HCT116 (cell line): ENCODE data around the gene GAB2. TPM values are rescaled to one million over a fixed set of nuclear protein-coding genes. Genes with fewer than 3 reads are reported as not detected.

ENCODE experiments used
- ATAC-seq: fragments of 200-7000 bp; cut with Tn5 transposase; 2 replicates; pipeline ENCODE4 v1.9.1; 2020; ENCODE audit warnings: mild to moderate bottlenecking, moderate library complexity
- BruUV-seq: library from RNA; stranded (reverse); fragments of 400-500 nt; replicated peaks from 2 replicates; lab custom pipeline; 2021; lab: Mats Ljungman, UMichigan
- CTCF ChIA-PET: fragments of 300-600 bp; sonication (Branson Sonifier 250); formaldehyde crosslinking; loops from one replicate; lab custom pipeline; 2021; ENCODE audit warnings: antibody characterized with exemption; lab: Charles Lee
- POLR2A ChIA-PET: fragments of 300-600, 350-600 bp; sonication (Branson Sonifier 250); formaldehyde crosslinking; loops from one replicate; lab custom pipeline; 2021; ENCODE audit warnings: antibody characterized with exemption; lab: Charles Lee
- RAD21 ChIA-PET, 2 experiments: fragments of 300-600 bp; sonication (Branson Sonifier 250); formaldehyde crosslinking; loops; one replicate each; lab custom pipeline; 2023; ENCODE audit warnings: low total read pairs in 2 of 2; ENCODE audit not compliant: uncharacterized antibody in 2 of 2, unreplicated experiment in 2 of 2, low non-redundant PET in 1 of 2; lab: Charles Lee
- DNase-seq: peaks from one replicate; pipeline ENCODE4 v3.0.0-alpha.2; 2010; ENCODE audit warnings: low read depth, low spot score
- H2AFZ ChIP-seq: fragments of 200-600 bp; shearing (Covaris generic), sonication (generic); 2 replicates; pipeline ENCODE4 v1.6.1; 2017; ENCODE audit warnings: low read depth, mixed run types, mixed read lengths, antibody characterized with exemption, low read length; ENCODE audit not compliant: poor library complexity, severe bottlenecking
- H3K27ac ChIP-seq: 2 replicates; pipeline ENCODE4 v1.5.1; 2012; ENCODE audit warnings: low read depth, low read length
- H3K27me3 ChIP-seq: fragments of 200-600 bp; sonication (generic); 2 replicates; pipeline ENCODE4 v1.6.1; 2016; ENCODE audit warnings: mixed run types, low read length, mixed read lengths; ENCODE audit not compliant: insufficient read depth
- H3K36me3 ChIP-seq, 2 experiments: fragments of 200-500 bp in 1 of 2; fragments of 200-600 bp in 1 of 2; sonication (Bioruptor generic) in 1 of 2; sonication (generic) in 1 of 2; 2 replicates each; pipeline versions ENCODE4 v1.5.1 to v1.6.1; 2014 to 2016; ENCODE audit warnings: low read length in 2 of 2, inconsistent platforms in 1 of 2, mixed read lengths in 1 of 2, mixed run types in 1 of 2; ENCODE audit not compliant: insufficient read depth in 2 of 2, control insufficient read depth in 1 of 2
- H3K4me1 ChIP-seq, 2 experiments: fragments of 200-600 bp in 1 of 2; sonication (generic) in 1 of 2; 2 replicates each; pipeline versions ENCODE4 v1.5.1 to v1.6.1; 2012 to 2017; ENCODE audit warnings: low read length in 2 of 2, inconsistent platforms in 1 of 2, mild to moderate bottlenecking in 1 of 2, mixed read lengths in 1 of 2, mixed run types in 1 of 2, moderate library complexity in 1 of 2; ENCODE audit not compliant: insufficient read depth in 2 of 2, control insufficient read depth in 1 of 2
- H3K4me2 ChIP-seq: fragments of 200-600 bp; sonication (generic); 2 replicates; pipeline ENCODE4 v1.6.1; 2017; ENCODE audit warnings: mixed run types, low read length, mixed read lengths
- H3K4me3 ChIP-seq, 2 experiments: fragments of 200-600 bp in 1 of 2; sonication (generic) in 1 of 2; replicated peaks in 1 of 2; 2 replicates each; pipeline ENCODE4 v1.5.1; 2011 to 2016; ENCODE audit warnings: low read length in 2 of 2, control low read depth in 1 of 2, low read depth in 1 of 2, mild to moderate bottlenecking in 1 of 2, mixed read lengths in 1 of 2, mixed run types in 1 of 2
- H3K79me2 ChIP-seq: fragments of 200-600 bp; sonication (generic); 2 replicates; pipeline ENCODE4 v1.6.1; 2017; ENCODE audit warnings: mild to moderate bottlenecking, mixed run types, low read length, moderate library complexity, mixed read lengths; ENCODE audit not compliant: insufficient read depth
- H3K9ac ChIP-seq: fragments of 200-600 bp; sonication (generic); 2 replicates; pipeline ENCODE4 v1.6.1; 2016; ENCODE audit warnings: low read length, mixed read lengths
- H3K9me2 ChIP-seq: fragments of 200-600 bp; sonication (generic), shearing (Covaris generic); 2 replicates; pipeline ENCODE4 v1.6.1; 2017; ENCODE audit warnings: mixed run types, mild to moderate bottlenecking, moderate library complexity; ENCODE audit not compliant: insufficient read depth
- H3K9me3 ChIP-seq, 2 experiments: fragments of 200-500 bp in 1 of 2; fragments of 200-600 bp in 1 of 2; sonication (Bioruptor generic) in 1 of 2; sonication (generic) in 1 of 2; 2 replicates each; pipeline ENCODE4 v1.6.1; 2014 to 2017; ENCODE audit warnings: low read length in 2 of 2, mixed read lengths in 2 of 2, inconsistent platforms in 1 of 2, low read depth in 1 of 2, mild to moderate bottlenecking in 1 of 2, mixed run types in 1 of 2, moderate library complexity in 1 of 2; ENCODE audit not compliant: control insufficient read depth in 1 of 2, insufficient read depth in 1 of 2
- H4K20me1 ChIP-seq: fragments of 200-600 bp; sonication (generic), shearing (Covaris generic); 2 replicates; pipeline ENCODE4 v1.6.1; 2017; ENCODE audit warnings: mixed run types, mild to moderate bottlenecking, moderate library complexity; ENCODE audit not compliant: insufficient read depth
- CBX3 ChIP-seq: IDR thresholded peaks from 2 replicates; pipeline ENCODE4 v1.6.1; 2012; ENCODE audit warnings: low read depth
- EGR1 ChIP-seq: IDR thresholded peaks from 2 replicates; pipeline ENCODE4 v1.6.1; 2012; ENCODE audit warnings: low read depth
- EZH2 ChIP-seq: fragments of 200-600 bp; sonication (generic); IDR thresholded peaks from 2 replicates; pipeline ENCODE4 v1.6.1; 2017; ENCODE audit warnings: antibody characterized with exemption, mixed run types
- EZH2phosphoT487 ChIP-seq: fragments of 200-600 bp; IDR thresholded peaks from 2 replicates; pipeline ENCODE4 v1.6.1; 2018; ENCODE audit warnings: antibody characterized with exemption, borderline replicate concordance
- FOSL1 ChIP-seq: IDR thresholded peaks from 2 replicates; pipeline ENCODE4 v1.6.1; 2012; ENCODE audit warnings: low read depth
- JUND ChIP-seq: IDR thresholded peaks from 2 replicates; pipeline ENCODE4 v1.6.1; 2012
- POLR2AphosphoS5 ChIP-seq: IDR thresholded peaks from 2 replicates; pipeline ENCODE4 v1.6.1; 2011; ENCODE audit warnings: mild to moderate bottlenecking, low read depth, low read length, moderate library complexity
- SP1 ChIP-seq: IDR thresholded peaks from 2 replicates; pipeline ENCODE4 v1.6.1; 2012; ENCODE audit warnings: low read depth
- SRF ChIP-seq: IDR thresholded peaks from 2 replicates; pipeline ENCODE4 v1.6.1; 2012; ENCODE audit warnings: low read depth
- TCF7L2 ChIP-seq: IDR thresholded peaks from 2 replicates; pipeline ENCODE4 v1.7.0; 2011; ENCODE audit warnings: borderline replicate concordance, inconsistent platforms; ENCODE audit not compliant: insufficient read depth, insufficient read length; ENCODE audit errors: extremely low read depth
- YY1 ChIP-seq: IDR thresholded peaks from 2 replicates; pipeline ENCODE4 v1.6.1; 2011; ENCODE audit warnings: low read length, low read depth, moderate library complexity, mild to moderate bottlenecking; ENCODE audit not compliant: insufficient replicate concordance; ENCODE audit errors: extremely low read depth
- ZFX ChIP-seq: fragments of 450-650 bp; IDR thresholded peaks from 2 replicates; pipeline ENCODE4 v1.6.1; 2017
- ZNF274 ChIP-seq: fragments of 200-500 bp; sonication (Bioruptor generic); IDR thresholded peaks from 2 replicates; pipeline ENCODE4 v1.6.1; 2014; ENCODE audit warnings: mild to moderate bottlenecking, low read depth, low read length, inconsistent platforms
- intact Hi-C: fragments of 100-400 bp; cut with micrococcal nuclease; formaldehyde crosslinking; loops from 2 replicates; pipeline ENCODE4 v1.10.0; 2022
- total RNA-seq: library from RNA; stranded (reverse); gene quantifications from one replicate; pipeline ENCODE4 v1.2.1, GENCODE V29; 2021; ENCODE audit not compliant: unreplicated experiment
- TF ChIP-seq, protein P1 (sequence below): IDR thresholded peaks from 2 replicates; pipeline ENCODE4 v1.6.1; 2012; ENCODE audit warnings: low read depth
- TF ChIP-seq, protein P2 (sequence below): IDR thresholded peaks from 2 replicates; pipeline ENCODE4 v1.6.1; 2012

GAB2 gene
- total RNA-seq, 1 experiment from 2014 or later = 1.9 TPM

- intact Hi-C loops = no loop called here
- BruUV-seq = no TSS peak
- no peak overlapping the region for H2AFZ ChIP-seq
- no peak overlapping the region for H3K4me3 ChIP-seq
- TF ChIP-seq TCF7L2 (no peak), SP1 (no peak), YY1 (no peak), FOSL1 (no peak), EZH2 (no peak), ZFX (no peak), SRF (no peak), JUND (no peak), CBX3 (no peak), ZNF274 (no peak), POLR2AphosphoS5 (no peak), EGR1 (no peak), EZH2phosphoT487 (no peak)
- TF ChIP-seq, protein P1, sequence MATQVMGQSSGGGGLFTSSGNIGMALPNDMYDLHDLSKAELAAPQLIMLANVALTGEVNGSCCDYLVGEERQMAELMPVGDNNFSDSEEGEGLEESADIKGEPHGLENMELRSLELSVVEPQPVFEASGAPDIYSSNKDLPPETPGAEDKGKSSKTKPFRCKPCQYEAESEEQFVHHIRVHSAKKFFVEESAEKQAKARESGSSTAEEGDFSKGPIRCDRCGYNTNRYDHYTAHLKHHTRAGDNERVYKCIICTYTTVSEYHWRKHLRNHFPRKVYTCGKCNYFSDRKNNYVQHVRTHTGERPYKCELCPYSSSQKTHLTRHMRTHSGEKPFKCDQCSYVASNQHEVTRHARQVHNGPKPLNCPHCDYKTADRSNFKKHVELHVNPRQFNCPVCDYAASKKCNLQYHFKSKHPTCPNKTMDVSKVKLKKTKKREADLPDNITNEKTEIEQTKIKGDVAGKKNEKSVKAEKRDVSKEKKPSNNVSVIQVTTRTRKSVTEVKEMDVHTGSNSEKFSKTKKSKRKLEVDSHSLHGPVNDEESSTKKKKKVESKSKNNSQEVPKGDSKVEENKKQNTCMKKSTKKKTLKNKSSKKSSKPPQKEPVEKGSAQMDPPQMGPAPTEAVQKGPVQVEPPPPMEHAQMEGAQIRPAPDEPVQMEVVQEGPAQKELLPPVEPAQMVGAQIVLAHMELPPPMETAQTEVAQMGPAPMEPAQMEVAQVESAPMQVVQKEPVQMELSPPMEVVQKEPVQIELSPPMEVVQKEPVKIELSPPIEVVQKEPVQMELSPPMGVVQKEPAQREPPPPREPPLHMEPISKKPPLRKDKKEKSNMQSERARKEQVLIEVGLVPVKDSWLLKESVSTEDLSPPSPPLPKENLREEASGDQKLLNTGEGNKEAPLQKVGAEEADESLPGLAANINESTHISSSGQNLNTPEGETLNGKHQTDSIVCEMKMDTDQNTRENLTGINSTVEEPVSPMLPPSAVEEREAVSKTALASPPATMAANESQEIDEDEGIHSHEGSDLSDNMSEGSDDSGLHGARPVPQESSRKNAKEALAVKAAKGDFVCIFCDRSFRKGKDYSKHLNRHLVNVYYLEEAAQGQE = no peak
- TF ChIP-seq, protein P2, sequence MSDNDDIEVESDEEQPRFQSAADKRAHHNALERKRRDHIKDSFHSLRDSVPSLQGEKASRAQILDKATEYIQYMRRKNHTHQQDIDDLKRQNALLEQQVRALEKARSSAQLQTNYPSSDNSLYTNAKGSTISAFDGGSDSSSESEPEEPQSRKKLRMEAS = no peak
- no peak overlapping the region for H3K4me2 ChIP-seq
- no peak for DNase-seq
- CTCF ChIA-PET = no interaction called here
- RAD21 ChIA-PET = no interaction called here
- no peaks in the 10 kb centered on the region for H3K9me2 ChIP-seq
- no peaks in the 10 kb centered on the region for H3K27me3 ChIP-seq
- H3K9me3 ChIP-seq = no peaks in the 10 kb centered on the region
- no peak overlapping the region for H3K27ac ChIP-seq
- no peaks in the 10 kb centered on the region for H4K20me1 ChIP-seq
- no peak for ATAC-seq
- no peaks in the 10 kb centered on the region for H3K36me3 ChIP-seq
- no peak overlapping the region for H3K9ac ChIP-seq
- POLR2A ChIA-PET = no interaction called here
- H3K4me1 ChIP-seq = no peaks in the 10 kb centered on the region
- no peaks in the 10 kb centered on the region for H3K79me2 ChIP-seq
These were observed 98.1 kb downstream of the GAB2 start for GRCh38 chr11:78319453-78319955.
